HG03135 (cell line): ENCODE results near the gene TM9SF3.

Source experiments
- ATAC-seq: cut with Tn5 transposase; IDR thresholded peaks from one replicate; pipeline ENCODE4 v1.9.1; 2021; ENCODE audit warnings: mild to moderate bottlenecking, moderate library complexity; ENCODE audit not compliant: unreplicated experiment

Gene TM9SF3

GRCh38 chr10:96473866-96474265 lies 112.9 kb downstream of the TM9SF3 start:
- ATAC-seq, result no peak

DNA sequence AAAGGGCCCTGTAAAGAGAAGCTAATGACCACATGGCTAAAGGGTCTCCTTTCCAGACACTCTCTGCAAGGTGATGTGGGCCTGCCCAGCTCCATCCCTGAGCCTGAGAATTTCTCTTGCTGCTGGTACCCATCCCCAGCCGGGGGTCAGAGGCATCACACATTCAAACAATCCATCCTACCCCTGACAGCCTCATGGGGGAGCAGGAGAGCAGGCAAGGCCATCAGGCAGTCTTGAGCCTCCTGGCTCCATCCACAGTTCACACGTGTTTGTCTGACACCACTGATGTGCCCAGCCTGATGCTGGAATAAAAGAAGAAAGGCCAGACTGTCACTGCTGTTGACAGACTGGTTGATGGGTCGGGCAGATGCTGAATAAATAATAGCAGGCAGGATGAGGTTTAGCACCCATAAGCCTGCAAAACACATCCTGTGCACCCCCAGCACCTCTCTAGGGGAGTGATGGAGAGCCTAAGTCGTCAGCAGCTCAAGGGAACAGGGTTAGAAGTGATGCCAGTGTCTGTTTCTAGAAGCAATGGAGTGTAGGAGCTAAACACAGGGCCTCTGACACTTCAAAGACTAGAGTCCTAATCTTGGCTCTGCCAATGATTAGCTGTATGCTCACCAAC lies 116.6 kb downstream of the TM9SF3 start:
- ATAC-seq, result no peak

DNA sequence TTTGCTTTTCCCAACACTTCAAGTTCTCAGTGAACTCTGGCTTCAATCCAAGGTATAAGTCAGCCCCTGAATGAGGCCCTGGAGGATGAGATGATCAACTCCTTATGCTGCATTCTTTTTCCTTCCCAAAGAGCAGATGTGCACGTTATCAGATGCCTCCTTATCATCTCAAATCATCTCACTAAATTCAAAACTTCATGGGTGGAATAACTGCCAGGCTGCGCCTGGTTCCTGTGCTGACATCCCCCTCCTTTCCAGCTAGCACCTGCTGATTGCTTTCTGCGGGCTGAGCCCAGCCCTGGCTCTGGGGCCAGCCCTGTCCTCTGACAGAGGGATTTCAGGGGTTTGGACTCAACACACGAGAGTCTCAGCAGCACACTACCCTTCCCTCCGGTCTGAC lies 118.0 kb downstream of the TM9SF3 start:
- ATAC-seq, result no peak
